OCI-LY7 (cell line): ENCODE data around the gene TRRAP.

Experiments used
- CTCF ChIP-seq: fragments of 200-600 bp; sonication (generic); conservative IDR thresholded peaks from 2 replicates; pipeline ENCODE4 v1.5.1; 2014; ENCODE audit warnings: mild to moderate bottlenecking, antibody characterized with exemption, low read length, moderate library complexity, mixed read lengths
- EZH2phosphoT487 ChIP-seq: fragments of 200-600 bp; sonication (generic); IDR thresholded peaks from 2 replicates; pipeline ENCODE4 v1.6.1; 2018; ENCODE audit warnings: low read depth, borderline replicate concordance, mild to moderate bottlenecking, mixed run types, antibody characterized with exemption, low read length, moderate library complexity, mixed read lengths

GRCh38 chr7:99035723-99036545 is 157.6 kb downstream of the TRRAP start:
- TF ChIP-seq CTCF (no peak), EZH2phosphoT487 (no peak)
